ENCODE results near the gene CALU. TPM values are rescaled to one million over a fixed set of nuclear protein-coding genes. Genes with fewer than 3 reads are reported as not detected.

Gene CALU
- 1,000 to 10,000 TPM in 1 of 4 donors, 10 to 100 TPM in 3; 23.6 to 1,780 (median 44.0) TPM for total RNA-seq

GRCh38 chr7:128739048-128739962 is at the start of gene CALU:
Gene CALU, plus strand, starts transcription at chr7:128739359. Its CDS starts 9,225 bp downstream, at chr7:128748584.
- Histone ChIP-seq H3K27me3 (no peaks in the 10 kb centered on the region), H3K36me3 (no peaks in the 10 kb centered on the region), H3K27ac (peak within 1 kb of the TSS; percentile 93 to 97 (median 96)), H3K4me3 (peak within 1 kb of the TSS; percentile 85 to 99 (median 91)), H3K9me3 (no peaks in the 10 kb centered on the region), H3K4me1 (peaks cover 15 to 48% (median 23%) of the 10 kb centered on the region in 4 donors)
- WGBS, 2 donors (ENCODE audit: low coverage in 1 of 2): 0 to 1% methylated on average over 2 to 59 of the region's 74 CpGs
- in situ Hi-C loops (cut with MboI; ENCODE audit: low pct_ligation_motif_present in 1 of 4, low pct_unique_long_range_greater_than_20kb in 1 of 4, low sequenced_read_pairs in 3 of 4): no loop called here
- TF ChIP-seq POLR2A (IDR thresholded peaks at IDR 0.05) (peak; percentile 87), EP300 (IDR thresholded peaks at IDR 0.05; ENCODE audit: low read depth) (no peak), POLR2AphosphoS5 (IDR thresholded peaks at IDR 0.05) (peak; percentile 95 to 97 (median 97))
- intact Hi-C loops (cut with DNase I; ENCODE audit: low total_unique reads): loop anchor here (2.0 kb wide), 1 partner anchor 51 kb away; the partner anchor contains the start of gene CCDC136
- DNase-seq: peak; percentile 97

- no peak for DNase-seq
- Histone ChIP-seq H3K36me3 (no peaks in the 10 kb centered on the region), H3K9me3 (no peaks in the 10 kb centered on the region), H3K27me3 (peaks cover 7% of the 10 kb centered on the region), H3K4me3 (no peak overlapping the region), H3K27ac (no peak overlapping the region), H3K4me1 (no peaks in the 10 kb centered on the region)
- in situ Hi-C loops (cut with MboI; ENCODE audit: low pct_ligation_motif_present in 1 of 4, low pct_unique_long_range_greater_than_20kb in 1 of 4, low sequenced_read_pairs in 3 of 4) (no loop called here), intact Hi-C loops (cut with DNase I; ENCODE audit: low total_unique reads) (no loop called here)
- TF ChIP-seq POLR2A (IDR thresholded peaks at IDR 0.05): no peak
- no peak for TF ChIP-seq EP300 (IDR thresholded peaks at IDR 0.05; ENCODE audit: low read depth)
- no peak for TF ChIP-seq POLR2AphosphoS5 (IDR thresholded peaks at IDR 0.05)
- no peak for TF ChIP-seq CTCF (IDR thresholded peaks at IDR 0.05)
- WGBS, 2 donors (ENCODE audit: low coverage in 1 of 2): 67% methylated on average over 1 of the region's 1 CpG
Measured at GRCh38 chr7:128691227-128691626, 47.9 kb upstream of the CALU start.

DNA sequence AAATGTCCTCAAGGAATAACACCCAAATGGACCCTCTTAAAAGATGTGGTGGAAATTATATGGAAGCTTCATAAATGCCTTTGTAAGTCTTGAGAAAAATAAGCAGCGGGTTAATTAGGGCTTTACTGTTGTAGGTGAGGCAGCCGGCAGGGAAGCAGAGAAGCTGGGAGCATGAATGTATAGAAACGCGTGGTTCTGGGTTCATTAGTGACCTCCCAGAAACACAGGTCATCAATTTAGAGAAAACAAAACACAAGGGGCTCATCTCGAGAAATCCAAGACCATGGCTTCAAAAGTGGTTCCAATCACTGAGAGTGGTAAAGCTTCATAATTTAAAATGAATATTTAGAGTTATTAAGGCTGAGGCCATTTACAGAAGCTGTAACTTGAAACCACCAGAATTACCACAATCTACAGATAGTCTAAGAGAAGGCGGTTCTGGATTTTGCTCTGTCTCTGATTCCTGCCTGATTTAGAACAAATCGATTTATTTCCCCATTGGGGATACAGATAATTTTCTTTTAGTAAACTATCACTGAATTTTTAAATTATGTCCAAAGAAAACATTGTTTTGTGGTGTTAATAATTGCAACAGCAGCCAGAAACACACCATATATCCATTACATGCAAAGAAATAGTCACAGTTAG is 46.4 kb upstream of the CALU start:
- in situ Hi-C loops (cut with MboI; ENCODE audit: low pct_ligation_motif_present in 1 of 4, low pct_unique_long_range_greater_than_20kb in 1 of 4, low sequenced_read_pairs in 3 of 4): no loop called here
- Histone ChIP-seq H3K27me3 (peaks cover 23% of the 10 kb centered on the region), H3K9me3 (no peaks in the 10 kb centered on the region), H3K27ac (no peak overlapping the region), H3K36me3 (no peaks in the 10 kb centered on the region), H3K4me1 (peaks cover 0 to 7% (median 6%) of the 10 kb centered on the region in 4 donors), H3K4me3 (no peak overlapping the region)
- no peak for DNase-seq
- WGBS, 2 donors (ENCODE audit: low coverage in 1 of 2): 59 to 75% methylated on average over 4 to 7 of the region's 7 CpGs
- intact Hi-C loops (cut with DNase I; ENCODE audit: low total_unique reads): no loop called here
- TF ChIP-seq CTCF (IDR thresholded peaks at IDR 0.05) (no peak), EP300 (IDR thresholded peaks at IDR 0.05; ENCODE audit: low read depth) (no peak)

DNA sequence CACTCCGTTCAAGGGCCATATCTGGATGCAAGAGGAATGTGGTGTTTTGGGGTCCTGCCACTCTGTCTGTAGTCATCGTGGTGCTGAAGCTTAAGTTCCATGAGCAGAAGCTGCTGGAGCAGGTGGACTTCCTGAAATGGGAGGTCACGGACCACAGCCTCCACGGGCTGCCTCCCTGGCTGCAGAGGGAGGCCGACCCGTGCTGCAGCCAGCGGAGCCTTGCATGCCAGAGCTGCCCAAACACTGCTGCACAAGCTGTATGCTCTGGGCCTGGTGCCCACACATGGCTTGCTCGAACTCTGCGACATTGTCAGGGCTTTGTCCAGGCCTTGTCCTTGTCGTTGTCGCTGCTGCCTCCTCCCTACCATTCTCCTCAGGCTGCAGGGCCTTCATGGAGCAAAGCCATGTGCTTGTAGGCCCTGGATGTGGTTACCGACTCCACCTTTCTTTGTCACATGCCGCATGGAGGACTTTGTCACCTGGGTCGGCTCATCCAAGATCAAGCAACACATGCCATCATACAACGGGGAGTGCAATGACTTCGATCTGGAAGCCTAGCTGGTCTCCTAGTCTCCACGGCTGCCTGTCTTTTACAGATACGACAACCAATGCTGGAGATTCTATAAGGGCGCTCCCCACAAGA is 45.7 kb upstream of the CALU start:
- no peaks in the 10 kb centered on the region for H3K9me3 ChIP-seq
- H3K36me3 ChIP-seq: no peaks in the 10 kb centered on the region
- H3K27me3 ChIP-seq: peaks cover 30% of the 10 kb centered on the region
- H3K4me1 ChIP-seq: peaks cover 0 to 7% (median 6%) of the 10 kb centered on the region in 4 donors
- no peak for DNase-seq
- WGBS, 2 donors (ENCODE audit: low coverage in 1 of 2): 89 to 90% methylated on average over 2 to 19 of the region's 19 CpGs
- intact Hi-C loops (cut with DNase I; ENCODE audit: low total_unique reads): no loop called here
- in situ Hi-C loops (cut with MboI; ENCODE audit: low pct_ligation_motif_present in 1 of 4, low pct_unique_long_range_greater_than_20kb in 1 of 4, low sequenced_read_pairs in 3 of 4): no loop called here
- TF ChIP-seq EP300 (IDR thresholded peaks at IDR 0.05; ENCODE audit: low read depth): no peak
- no peak for TF ChIP-seq POLR2A (IDR thresholded peaks at IDR 0.05)
- TF ChIP-seq CTCF (IDR thresholded peaks at IDR 0.05): no peak
- no peak for TF ChIP-seq POLR2AphosphoS5 (IDR thresholded peaks at IDR 0.05)
- H3K27ac ChIP-seq: no peak overlapping the region
- no peak overlapping the region for H3K4me3 ChIP-seq
